Measurements from ENCODE around the gene UBE2V1. TPM values are rescaled to one million over a fixed set of nuclear protein-coding genes. Genes with fewer than 3 reads are reported as not detected.

Gene UBE2V1
- polyA plus RNA-seq, 2 of the 4 experiments (the other 2 are of a cell fraction), result 129 to 141 TPM

- Histone ChIP-seq H3K4me1 (peaks cover 7% of the 10 kb centered on the region), H3K27ac (no peak overlapping the region), H3K9me3 (no peaks in the 10 kb centered on the region), H3K4me3 (no peak overlapping the region), H3K4me2 (no peak overlapping the region)
- ATAC-seq (no peak), FAIRE-seq (no peak), DNase-seq (ENCODE audit: low read depth in 1 of 2, low spot score in 1 of 2) (no peak)
- CTCF ChIA-PET, result interaction anchor here (0.7 to 3.1 kb wide), 8 partner anchors 9 to 113 kb away, joined by 3 to 18 read pairs (median 4); no protein-coding TSS in a partner anchor
- no peak for TF ChIP-seq BHLHE40 (IDR thresholded peaks at IDR 0.05; ENCODE audit: low read depth, low read length)
- no peak for TF ChIP-seq PHF8 (IDR thresholded peaks at IDR 0.05; ENCODE audit: borderline replicate concordance, low read depth)
- TF ChIP-seq RCOR1 (IDR thresholded peaks at IDR 0.05; ENCODE audit: low read depth, low read length), result no peak
- TF ChIP-seq ZSCAN20 (CRISPR knock-in tag; IDR thresholded peaks at IDR 0.05), result no peak
- no peak for TF ChIP-seq ZNF302 (CRISPR knock-in tag; IDR thresholded peaks at IDR 0.05)
- POLR2A ChIA-PET, result no interaction called here
- 80% methylated on average over 4 of the region's 4 CpGs for WGBS (ENCODE audit: missing lambda C conversion rate)
Observed at GRCh38 chr20:50092436-50092835, 20.5 kb downstream of the UBE2V1 start.

DNA sequence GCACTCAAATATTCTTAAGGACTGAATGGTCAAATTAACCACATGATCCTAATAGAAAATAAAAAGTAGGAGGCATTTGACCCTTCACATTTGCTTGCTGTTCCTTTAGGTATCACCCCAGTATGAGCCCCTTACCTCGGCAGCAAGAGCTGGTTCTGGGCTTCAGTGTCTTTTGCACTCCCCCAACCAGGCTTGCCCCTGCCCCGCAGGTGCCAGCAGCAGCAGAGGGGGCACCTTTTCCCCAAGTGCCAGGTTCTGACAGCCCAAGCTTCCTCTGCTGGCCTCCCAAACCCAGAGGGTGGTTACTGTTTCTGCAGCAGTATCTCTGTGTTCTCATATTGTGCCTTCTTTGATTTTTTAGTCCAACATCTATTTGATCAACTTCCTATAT lies 23.2 kb downstream of the UBE2V1 start:
- POLR2A ChIA-PET, result no interaction called here
- TF ChIP-seq MAFK (IDR thresholded peaks at IDR 0.05; ENCODE audit: partially characterized antibody), result no peak
- TF ChIP-seq KDM5A (IDR thresholded peaks at IDR 0.05), result no peak
- TF ChIP-seq POLR2A (IDR thresholded peaks at IDR 0.05; ENCODE audit: low read length), result no peak
- no peak for TF ChIP-seq MAZ (IDR thresholded peaks at IDR 0.05; ENCODE audit: borderline replicate concordance, low read depth, low read length)
- no peak for TF ChIP-seq ESRRA (IDR thresholded peaks at IDR 0.05; ENCODE audit: borderline replicate concordance, low read length)
- TF ChIP-seq, protein P1, sequence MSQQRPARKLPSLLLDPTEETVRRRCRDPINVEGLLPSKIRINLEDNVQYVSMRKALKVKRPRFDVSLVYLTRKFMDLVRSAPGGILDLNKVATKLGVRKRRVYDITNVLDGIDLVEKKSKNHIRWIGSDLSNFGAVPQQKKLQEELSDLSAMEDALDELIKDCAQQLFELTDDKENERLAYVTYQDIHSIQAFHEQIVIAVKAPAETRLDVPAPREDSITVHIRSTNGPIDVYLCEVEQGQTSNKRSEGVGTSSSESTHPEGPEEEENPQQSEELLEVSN (IDR thresholded peaks at IDR 0.05; ENCODE audit: borderline replicate concordance, low read depth), result no peak
- no peak for TF ChIP-seq NR3C1 (IDR thresholded peaks at IDR 0.05)
- no peak for TF ChIP-seq RARB (CRISPR knock-in tag; IDR thresholded peaks at IDR 0.05)
- CTCF ChIA-PET, result interaction anchor here (8.3 to 10.1 kb wide), 2 partner anchors 16 to 112 kb away, joined by 103 to 153 read pairs; no protein-coding TSS in a partner anchor
- WGBS (ENCODE audit: missing lambda C conversion rate), result 80% methylated on average over 2 of the region's 2 CpGs
- Histone ChIP-seq H3K4me2 (no peak overlapping the region), H3K9me3 (no peaks in the 10 kb centered on the region), H3K27ac (no peak overlapping the region), H3K4me3 (no peak overlapping the region), H3K4me1 (peaks cover 32% of the 10 kb centered on the region)
- FAIRE-seq (no peak), ATAC-seq (no peak), DNase-seq (ENCODE audit: low read depth in 1 of 2, low spot score in 1 of 2) (no peak)

- Histone ChIP-seq H3K9me3 (no peaks in the 10 kb centered on the region), H3K4me1 (peaks cover 32% of the 10 kb centered on the region), H3K4me3 (no peak overlapping the region), H3K4me2 (no peak overlapping the region), H3K27ac (no peak overlapping the region)
- WGBS (ENCODE audit: missing lambda C conversion rate), result 93% methylated on average over 5 of the region's 5 CpGs
- CTCF ChIA-PET, result interaction anchor here (1.1 to 10.1 kb wide), 5 partner anchors 15 to 699 kb away, joined by 3 to 153 read pairs (median 4); no protein-coding TSS in a partner anchor
- ATAC-seq (no peak), DNase-seq (ENCODE audit: low read depth in 1 of 2, low spot score in 1 of 2) (no peak), FAIRE-seq (no peak)
- POLR2A ChIA-PET, result no interaction called here
- TF ChIP-seq NR3C1 (IDR thresholded peaks at IDR 0.05) (no peak), NPAS2 (CRISPR knock-in tag; IDR thresholded peaks at IDR 0.05; ENCODE audit: borderline replicate concordance) (no peak), REST (IDR thresholded peaks at IDR 0.05) (no peak), CHD2 (IDR thresholded peaks at IDR 0.05; ENCODE audit: low read length, partially characterized antibody) (no peak), ZNF302 (CRISPR knock-in tag; IDR thresholded peaks at IDR 0.05) (no peak), JUN (IDR thresholded peaks at IDR 0.05) (no peak), CHD4 (IDR thresholded peaks at IDR 0.05; ENCODE audit: borderline replicate concordance) (no peak)
- TF ChIP-seq, protein P2, sequence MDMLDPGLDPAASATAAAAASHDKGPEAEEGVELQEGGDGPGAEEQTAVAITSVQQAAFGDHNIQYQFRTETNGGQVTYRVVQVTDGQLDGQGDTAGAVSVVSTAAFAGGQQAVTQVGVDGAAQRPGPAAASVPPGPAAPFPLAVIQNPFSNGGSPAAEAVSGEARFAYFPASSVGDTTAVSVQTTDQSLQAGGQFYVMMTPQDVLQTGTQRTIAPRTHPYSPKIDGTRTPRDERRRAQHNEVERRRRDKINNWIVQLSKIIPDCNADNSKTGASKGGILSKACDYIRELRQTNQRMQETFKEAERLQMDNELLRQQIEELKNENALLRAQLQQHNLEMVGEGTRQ (IDR thresholded peaks at IDR 0.05), result no peak
Observed at GRCh38 chr20:50089140-50089786, 23.7 kb downstream of the UBE2V1 start.
